Stomach (tissue), 9 donors: ENCODE data around the gene RHBDL1. TPM values are rescaled to one million over a fixed set of nuclear protein-coding genes. Genes with fewer than 3 reads are reported as not detected.

ENCODE experiments used
- DNase-seq, 2 donors: peaks; one replicate each; pipeline versions ENCODE4 v3.0.0 to v3.0.0-alpha.2; 2013 to 2019
- H3K27ac ChIP-seq, 5 donors: fragments of 200-600 bp in 4 of 5; sonication (generic) in 4 of 5; one replicate each; pipeline ENCODE4 v1.5.1; 2013 to 2019; ENCODE audit warnings: mild to moderate bottlenecking in 1 of 5, moderate library complexity in 1 of 5
- H3K27me3 ChIP-seq, 3 donors: fragments of 200-600 bp; sonication (generic); one replicate each; pipeline ENCODE4 v1.5.1; 2017 to 2019; ENCODE audit warnings: mixed run types in 1 of 3
- H3K36me3 ChIP-seq, 4 donors: fragments of 200-600 bp; sonication (generic); 1 replicate in 3 of 4; 2 replicates in 1 of 4; pipeline ENCODE4 v1.5.1; 2016 to 2019
- H3K4me1 ChIP-seq, 4 donors: fragments of 200-600 bp; sonication (generic); one replicate each; pipeline ENCODE4 v1.5.1; 2016 to 2019
- H3K4me3 ChIP-seq, 4 donors: fragments of 200-600 bp; sonication (generic) in 3 of 4; one replicate each; pipeline ENCODE4 v1.5.1; 2016 to 2019; ENCODE audit warnings: mild to moderate bottlenecking in 1 of 4
- H3K9me3 ChIP-seq, 4 donors: fragments of 200-600 bp; sonication (generic); one replicate each; pipeline ENCODE4 v1.5.1; 2016 to 2019
- CTCF ChIP-seq, 7 experiments: fragments of 450-650 bp in 4 of 7; fragments of 200-600 bp in 3 of 7; sonication (generic) in 3 of 7; IDR thresholded peaks; one replicate each; pipeline ENCODE4 v1.5.1; 2016 to 2019; ENCODE audit warnings: antibody characterized with exemption in 7 of 7, control low read depth in 2 of 7, mild to moderate bottlenecking in 1 of 7
- EP300 ChIP-seq: sonication (generic); formaldehyde crosslinking; IDR thresholded peaks from one replicate; pipeline ENCODE4 v1.6.1; 2017; ENCODE audit warnings: antibody characterized with exemption
- POLR2A ChIP-seq, 4 donors: fragments of 450-650 bp; IDR thresholded peaks; one replicate each; pipeline ENCODE4 v1.6.1; 2016; ENCODE audit warnings: antibody characterized with exemption in 4 of 4, control low read depth in 2 of 4, mild to moderate bottlenecking in 1 of 4, moderate library complexity in 1 of 4
- POLR2AphosphoS5 ChIP-seq, 3 donors: sonication (generic); formaldehyde crosslinking; IDR thresholded peaks; one replicate each; pipeline ENCODE4 v1.6.1; 2016; ENCODE audit warnings: antibody characterized with exemption in 3 of 3
- WGBS, 5 donors: extraction: QIAGEN DNeasy Blood & Tissue Kit in 3 of 5; methylation state at CpG; one replicate each; pipeline versions ENCODE4 v1.1.5 to v1.1.7; 2013 to 2018; 5-methylcytosine and 5-hydroxymethylcytosine counted together
- intact Hi-C: fragments of 100-400 bp; cut with DNase I; formaldehyde crosslinking; loops from one replicate; pipeline ENCODE4 v1.15.1; 2023; ENCODE audit warnings: low total_unique reads
- polyA plus RNA-seq, 3 donors: library from polyadenylated mRNA; stranded (reverse); fragments of 200-250 nt; gene quantifications; one replicate each; pipeline ENCODE4 v1.2.3, GENCODE V29; 2013
- total RNA-seq, 5 donors: library from RNA; depleted of rRNA; stranded (reverse); fragments of >200 nt; gene quantifications; one replicate each; pipeline versions ENCODE4 v1.1.0 to v1.2.3, GENCODE V29; 2014 to 2016
- donor health status: healthy with polysubstance abuse.
- donor health status: Bipolar disorder and iron deficiency.
- donor health status: healthy.

The RHBDL1 gene
- total and polyA plus RNA-seq, 8 donors: 1.3 to 48.7 (median 3.3) TPM; not detected in 3

GRCh38 chr16:675884-676564 is 553 bp downstream of the RHBDL1 start:
- Histone ChIP-seq H3K9me3 (no peaks in the 10 kb centered on the region), H3K27me3 (peaks cover 0 to 18% (median 0%) of the 10 kb centered on the region in 3 donors), H3K36me3 (peaks cover 29 to 34% (median 33%) of the 10 kb centered on the region in 4 donors), H3K4me1 (peaks cover 25 to 55% (median 52%) of the 10 kb centered on the region in 4 donors), H3K4me3 (peak overlapping the region; percentile 36 to 45 (median 38)), H3K27ac (peak overlapping the region in 2 of 5 donors; percentile 25 to 67)
- no peak for TF ChIP-seq POLR2A (IDR thresholded peaks at IDR 0.05)
- TF ChIP-seq EP300: no peak
- no peak for TF ChIP-seq CTCF (IDR thresholded peaks at IDR 0.05)
- no peak for TF ChIP-seq POLR2AphosphoS5 (IDR thresholded peaks at IDR 0.05)
- peak in 1 of 2 donors; percentile 51 for DNase-seq
- WGBS, 5 donors: 34 to 47% (median 41%) methylated on average over 17 to 25 of the region's 25 CpGs
- intact Hi-C loops: no loop called here

- Histone ChIP-seq H3K4me1 (peaks cover 31 to 60% (median 57%) of the 10 kb centered on the region in 4 donors), H3K27ac (no peak overlapping the region), H3K27me3 (peaks cover 0 to 18% (median 0%) of the 10 kb centered on the region in 3 donors), H3K36me3 (peaks cover 27 to 33% (median 31%) of the 10 kb centered on the region in 4 donors), H3K9me3 (no peaks in the 10 kb centered on the region), H3K4me3 (no peak overlapping the region)
- no peak for DNase-seq
- intact Hi-C loops: no loop called here
- 80 to 90% (median 87%) methylated on average over 20 to 21 of the region's 21 CpGs for WGBS, 5 donors
- TF ChIP-seq POLR2A (IDR thresholded peaks at IDR 0.05) (no peak), CTCF (IDR thresholded peaks at IDR 0.05) (no peak), EP300 (no peak), POLR2AphosphoS5 (IDR thresholded peaks at IDR 0.05) (no peak)
Measured at GRCh38 chr16:676565-676902, 1.1 kb downstream of the RHBDL1 start.

- Histone ChIP-seq H3K9me3 (no peaks in the 10 kb centered on the region), H3K4me1 (peaks cover 34 to 63% (median 61%) of the 10 kb centered on the region in 4 donors), H3K27me3 (peaks cover 0 to 18% (median 0%) of the 10 kb centered on the region in 3 donors), H3K4me3 (peak overlapping the region in 1 of 4 donors; percentile 9), H3K36me3 (peaks cover 27 to 33% (median 31%) of the 10 kb centered on the region in 4 donors), H3K27ac (no peak overlapping the region)
- WGBS, 5 donors: 43 to 63% (median 44%) methylated on average over 16 to 23 of the region's 23 CpGs
- TF ChIP-seq POLR2AphosphoS5 (IDR thresholded peaks at IDR 0.05) (peak in 1 of 3 donors; percentile 53), CTCF (IDR thresholded peaks at IDR 0.05) (no peak)
- intact Hi-C loops: no loop called here
- peak; percentile 83 to 93 for DNase-seq
Measured at GRCh38 chr16:676913-677312, 1.4 kb downstream of the RHBDL1 start.

- Histone ChIP-seq H3K4me1 (peaks cover 41 to 70% (median 67%) of the 10 kb centered on the region in 4 donors), H3K4me3 (peak overlapping the region in 1 of 4 donors; percentile 9), H3K9me3 (no peaks in the 10 kb centered on the region), H3K27ac (no peak overlapping the region), H3K36me3 (peaks cover 27 to 33% (median 31%) of the 10 kb centered on the region in 4 donors), H3K27me3 (peaks cover 0 to 18% (median 0%) of the 10 kb centered on the region in 3 donors)
- DNase-seq: no peak
- intact Hi-C loops: no loop called here
- TF ChIP-seq POLR2A (IDR thresholded peaks at IDR 0.05) (no peak), POLR2AphosphoS5 (IDR thresholded peaks at IDR 0.05) (no peak), CTCF (IDR thresholded peaks at IDR 0.05) (no peak), EP300 (no peak)
- 42 to 60% (median 47%) methylated on average over 31 to 57 of the region's 57 CpGs for WGBS, 5 donors
Measured at GRCh38 chr16:677316-678190, 2.1 kb downstream of the RHBDL1 start.
